GM10266 (cell line): ENCODE results near the gene ARMC9.
"Not testable (repeated sequence)": the region's sequence is repeated elsewhere in the genome, so short reads cannot be mapped to it uniquely, and the experiment has no call there.

Experiments
- DNase-seq: peaks from one replicate; pipeline ENCODE4 v3.0.0; 2012; ENCODE audit errors: extremely low spot score
- CTCF ChIP-seq: IDR thresholded peaks from 2 replicates; pipeline ENCODE4 v1.5.1; 2012; ENCODE audit warnings: mild to moderate bottlenecking, low read depth; ENCODE audit not compliant: control insufficient read depth, insufficient read depth; ENCODE audit errors: missing control alignments

The ARMC9 gene

DNA sequence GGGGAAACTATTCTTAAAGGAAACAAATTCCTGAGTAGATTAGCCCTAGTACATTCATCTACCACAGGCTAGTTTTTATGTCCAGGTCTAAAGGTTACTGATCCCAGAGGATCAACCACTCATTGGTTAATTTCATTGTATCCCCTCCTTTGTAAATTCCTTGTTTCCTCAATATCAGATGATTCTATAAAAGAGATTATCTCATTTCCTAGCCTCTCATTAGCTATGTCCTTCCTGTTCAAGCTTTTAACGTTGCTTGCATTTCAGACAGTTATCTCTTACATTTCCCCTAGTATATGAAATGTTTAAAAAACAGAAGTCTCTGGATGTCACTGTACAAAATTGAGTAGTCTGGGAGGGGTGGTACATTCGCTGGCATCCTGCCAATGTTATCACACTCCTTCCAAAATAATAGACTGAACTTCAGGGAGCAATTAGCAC lies 24.2 kb upstream of the ARMC9 start:
- no peak for TF ChIP-seq CTCF
- no peak for DNase-seq

- DNase-seq, result no peak
- no peak for TF ChIP-seq CTCF
Measured at GRCh38 chr2:231176066-231176465, 22.4 kb upstream of the ARMC9 start.

DNA sequence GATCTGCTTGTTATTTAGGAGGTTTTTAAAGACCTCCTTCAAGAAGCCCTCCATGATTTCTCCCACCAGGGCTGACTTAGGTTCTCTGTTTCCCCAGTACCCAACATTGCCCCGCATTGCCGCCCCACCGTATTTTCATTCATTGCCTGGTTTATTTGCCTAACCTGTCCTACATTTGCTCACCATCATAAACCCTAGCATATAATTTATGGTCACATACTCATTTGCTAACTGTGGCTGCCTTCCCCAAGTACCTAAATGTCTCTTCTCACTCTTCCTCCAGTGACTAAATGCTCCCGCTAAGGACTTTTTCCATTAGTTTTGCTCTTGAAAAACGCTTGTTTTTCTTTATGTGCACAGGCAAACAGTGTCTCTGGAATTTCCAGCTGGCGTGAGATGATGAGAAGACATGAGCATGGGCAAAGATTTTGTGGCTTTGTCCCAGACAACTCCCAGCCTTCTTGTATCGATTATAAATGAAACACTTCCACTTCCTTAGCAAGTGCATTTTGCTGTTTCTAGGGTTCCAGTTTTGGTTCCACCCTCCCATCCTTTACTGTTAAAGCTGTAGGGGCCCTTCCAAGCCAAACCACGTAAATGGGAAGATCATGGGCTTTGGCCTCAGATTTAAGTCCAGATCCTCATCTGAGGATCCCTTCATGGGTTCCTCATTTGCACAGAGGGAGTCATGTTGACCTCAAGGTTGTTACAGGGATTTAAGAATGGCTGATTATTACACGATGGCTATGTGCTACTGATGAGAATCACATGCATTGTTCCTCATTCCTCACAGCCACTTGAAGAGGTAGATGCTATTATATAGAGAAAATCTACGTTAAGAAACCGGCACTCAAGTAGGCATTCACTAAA lies 21.0 kb upstream of the ARMC9 start:
- no peak for TF ChIP-seq CTCF
- DNase-seq, result no peak

- DNase-seq, result not testable (repeated sequence)
Measured at GRCh38 chr2:231178805-231179204, 19.6 kb upstream of the ARMC9 start.

DNA sequence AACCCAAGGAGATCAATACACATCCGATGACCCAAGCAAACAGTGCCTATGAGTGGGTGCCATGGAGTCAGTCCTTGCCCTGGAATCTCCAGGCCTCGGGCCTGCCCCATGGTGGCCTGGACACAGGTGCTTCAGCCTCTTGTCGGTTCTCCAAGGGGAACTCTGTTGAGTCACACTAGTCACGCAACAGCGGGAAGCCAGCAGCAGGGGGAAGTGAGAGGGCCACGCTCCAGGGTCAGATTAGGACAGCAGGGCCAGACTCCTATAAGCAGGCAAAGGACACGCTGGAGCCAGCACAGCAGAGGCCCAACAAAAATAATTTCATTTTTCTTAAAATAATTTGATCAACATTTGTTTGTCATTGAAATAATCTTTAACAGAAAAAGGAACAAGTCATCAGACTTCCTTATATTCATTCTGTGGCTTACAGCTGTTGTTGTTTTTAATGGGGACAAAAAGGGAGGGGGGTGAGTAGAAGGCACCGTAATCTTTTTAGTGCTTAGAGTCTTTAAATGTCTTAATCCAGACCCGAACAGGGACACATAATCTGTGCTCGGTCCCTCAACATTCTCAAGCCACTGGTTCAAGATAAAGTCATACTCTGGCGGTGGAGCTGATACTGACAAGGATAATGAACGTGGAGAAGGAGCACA lies 16.4 kb upstream of the ARMC9 start:
- peak; percentile 63 for DNase-seq
- TF ChIP-seq CTCF, result no peak

DNA sequence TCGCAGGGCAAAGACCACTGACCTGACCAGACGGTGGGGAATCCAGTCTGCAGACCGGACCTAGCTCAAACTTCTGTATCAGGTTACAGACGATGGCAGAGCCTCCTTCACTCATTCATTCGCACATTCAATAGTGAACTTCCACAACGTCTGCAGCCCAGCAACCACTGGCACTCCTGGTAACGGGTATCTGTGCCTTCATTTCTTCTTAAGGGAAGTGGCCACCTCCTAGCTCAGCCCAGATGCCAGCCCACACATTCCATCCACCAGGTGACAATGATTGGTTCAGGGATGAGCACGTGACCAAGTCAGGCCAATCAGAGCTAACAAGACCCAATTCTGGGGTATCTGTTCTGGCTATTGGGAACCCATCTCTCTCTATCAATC lies 15.9 kb upstream of the ARMC9 start:
- peak; percentile 64 for DNase-seq
- TF ChIP-seq CTCF, result no peak

GRCh38 chr2:231183851-231184250 lies 14.6 kb upstream of the ARMC9 start:
- no peak for DNase-seq
- TF ChIP-seq CTCF, result no peak
